Measurements from ENCODE around the gene PCDH9.

The PCDH9 gene

DNA sequence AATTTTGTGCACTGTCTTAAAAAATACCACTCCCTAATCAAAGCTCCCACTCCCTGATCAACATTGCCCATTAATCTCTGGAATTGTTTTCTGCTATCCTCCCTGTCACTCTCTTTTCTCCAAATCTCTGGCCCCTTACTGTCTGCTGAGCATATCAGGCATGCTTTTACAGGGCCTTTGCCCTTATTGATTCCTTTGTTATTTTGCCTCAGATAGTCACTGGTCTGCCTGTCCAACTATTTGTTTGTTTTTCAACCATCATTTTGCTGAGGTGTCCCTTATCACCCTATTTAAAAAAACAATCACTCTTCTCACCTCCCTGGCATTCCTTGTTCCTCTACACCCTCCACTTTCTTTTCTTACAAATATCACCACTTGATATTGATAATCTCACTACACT is 153.0 kb downstream of the PCDH9 start:
- DNase-seq = no peak

DNA sequence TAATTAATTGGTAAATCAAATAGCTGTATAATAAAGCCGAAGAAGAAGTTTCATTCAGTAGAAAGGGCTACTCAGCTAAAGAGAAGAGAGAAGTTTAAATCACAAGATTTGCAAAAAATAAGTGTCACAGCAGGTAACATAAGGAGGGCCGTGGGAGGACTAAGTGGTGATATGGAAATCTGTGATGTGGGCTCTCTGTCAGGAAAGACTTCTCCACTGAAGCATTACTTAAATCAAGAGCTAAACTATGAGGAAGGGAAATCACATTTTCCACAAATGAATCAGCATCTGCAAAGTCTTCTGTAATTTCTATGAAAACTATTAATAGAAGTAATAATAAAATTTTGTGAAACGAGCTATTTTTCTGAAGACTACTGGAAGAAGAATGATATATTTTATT is 153.8 kb downstream of the PCDH9 start:
- no peak for DNase-seq

DNA sequence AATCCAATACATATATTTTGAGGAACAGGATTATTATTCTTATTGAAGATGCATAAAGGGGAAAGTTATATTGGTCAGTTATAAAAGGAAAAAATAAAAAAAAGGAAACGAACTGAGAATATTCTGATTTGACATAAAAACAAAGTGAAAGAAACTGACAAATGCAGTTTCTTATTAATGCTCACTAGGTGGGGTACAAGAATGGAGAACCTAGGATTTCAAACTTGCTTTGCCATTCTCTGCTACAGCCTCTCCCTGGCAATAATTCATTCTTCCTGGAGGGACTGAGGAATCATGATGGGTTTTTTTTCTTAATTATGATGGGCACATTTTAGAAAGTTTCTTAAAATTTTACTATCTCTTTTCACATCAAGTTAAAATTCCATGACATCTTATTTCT is 154.9 kb downstream of the PCDH9 start:
- no peak for DNase-seq

DNA sequence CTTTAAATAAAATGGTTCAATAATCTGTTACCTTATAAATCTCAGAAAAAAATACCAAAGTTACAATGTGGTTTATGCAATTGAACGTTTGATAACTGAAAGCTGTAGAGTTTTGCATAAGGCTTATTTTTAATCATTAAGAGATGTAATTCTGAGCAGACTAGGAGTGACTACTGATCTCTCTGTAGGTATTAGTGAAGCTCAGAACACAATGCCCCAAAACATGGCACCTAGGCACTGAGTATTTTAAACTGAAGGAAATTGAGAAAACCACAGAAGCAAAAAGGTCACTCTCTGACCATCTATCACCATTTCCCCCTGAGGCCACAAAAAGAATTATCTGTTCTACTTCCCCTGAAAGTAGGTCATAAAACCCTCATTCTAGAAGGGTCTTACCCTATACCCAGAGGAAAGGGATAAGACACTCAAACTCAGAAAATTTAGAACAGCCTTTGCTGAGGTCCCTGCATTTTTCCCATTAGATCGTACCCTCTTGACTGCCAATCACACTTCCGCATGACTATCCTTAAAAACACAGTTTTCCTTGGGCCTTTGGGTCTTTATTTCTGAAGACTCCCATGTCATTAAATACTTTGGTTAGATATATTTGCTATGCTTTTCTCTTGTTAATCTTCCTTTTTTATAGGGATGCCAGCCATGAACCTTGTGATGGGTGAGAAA is 158.1 kb downstream of the PCDH9 start:
- no peak for DNase-seq

DNA sequence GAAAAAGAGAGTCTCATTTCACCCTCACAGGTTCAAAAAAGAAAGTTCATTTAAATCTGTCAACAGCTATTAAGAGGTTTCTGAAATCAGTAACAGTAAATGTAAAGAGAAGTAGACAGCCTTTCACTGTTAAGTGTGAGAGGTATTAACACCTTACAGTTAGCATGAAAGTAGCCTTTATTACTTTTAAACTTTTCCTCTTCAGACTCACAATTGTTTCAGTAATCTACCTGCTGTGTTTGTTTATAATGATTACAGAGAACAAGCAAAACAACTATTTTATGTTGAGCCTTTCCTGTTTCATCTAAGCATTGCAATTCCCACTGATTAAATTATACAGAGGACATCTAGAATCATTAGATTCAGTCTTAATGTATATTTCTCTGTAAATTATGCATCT is 159.8 kb downstream of the PCDH9 start:
- DNase-seq = no peak

DNA sequence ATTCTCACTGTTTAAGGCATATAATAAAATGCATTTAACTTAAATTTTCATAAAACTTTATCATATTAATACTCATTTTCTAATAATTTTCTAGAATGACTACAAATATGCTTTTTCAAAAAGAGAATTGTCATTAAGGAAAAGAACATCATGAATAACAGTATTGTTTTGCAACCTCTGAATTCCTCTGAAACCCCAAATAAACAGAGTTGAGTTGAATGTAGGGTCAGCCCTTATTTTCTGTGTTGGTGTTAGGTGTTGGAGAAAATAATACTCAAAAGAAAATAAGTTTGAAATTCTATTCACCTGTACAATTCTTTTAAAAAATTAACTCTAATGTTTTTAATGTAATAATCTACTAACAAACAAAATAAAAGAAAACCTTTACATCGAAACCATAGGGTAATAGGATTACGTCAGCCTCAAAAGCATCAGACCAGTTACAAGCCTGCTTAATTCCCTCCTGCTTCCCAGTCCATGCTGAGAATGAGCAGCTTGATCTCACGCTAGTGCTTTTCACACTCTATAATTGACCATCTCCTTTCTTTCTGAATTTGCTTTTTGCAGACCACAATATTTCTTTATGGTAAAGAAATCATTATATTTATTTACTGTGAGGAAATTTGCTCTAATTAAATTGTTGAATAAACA is 160.9 kb downstream of the PCDH9 start:
- DNase-seq = no peak

DNA sequence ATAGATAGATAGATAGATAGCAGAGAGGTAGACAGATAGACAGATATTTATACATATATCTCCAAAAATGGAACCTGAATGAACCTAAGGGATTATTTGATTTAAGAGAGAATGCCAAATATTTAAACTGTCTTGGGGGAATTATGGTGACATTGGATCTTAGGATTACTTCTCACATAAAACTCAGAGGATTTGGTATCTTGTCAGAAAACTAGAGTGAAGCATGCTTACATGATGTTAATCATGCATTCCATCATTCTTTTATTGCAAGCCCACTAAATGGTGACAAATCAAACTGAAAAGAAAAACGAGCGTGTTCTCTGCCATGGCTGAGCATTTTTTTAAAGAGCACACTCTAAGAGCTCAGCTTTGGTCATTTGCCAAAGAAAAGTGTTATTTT is 165.2 kb downstream of the PCDH9 start:
- DNase-seq = no peak

DNA sequence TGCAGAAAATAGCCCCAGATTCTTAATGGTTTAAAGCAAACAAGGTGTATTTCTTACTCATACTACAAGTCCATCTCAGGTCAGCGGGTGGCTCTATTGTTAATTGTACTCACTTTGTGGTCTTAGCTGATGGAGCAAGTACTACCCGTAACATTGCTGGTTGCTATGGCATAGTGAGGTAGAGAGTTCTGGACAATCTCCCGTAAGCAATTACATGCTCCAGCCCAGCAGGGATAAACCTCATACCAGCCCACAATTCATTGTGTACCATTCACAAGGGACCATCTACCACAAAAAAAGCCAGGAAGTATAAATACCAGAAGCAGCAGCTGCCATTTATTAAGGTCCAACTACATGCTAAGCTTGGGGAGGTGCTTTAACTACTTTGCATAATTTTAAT is 167.1 kb downstream of the PCDH9 start:
- DNase-seq = no peak

DNA sequence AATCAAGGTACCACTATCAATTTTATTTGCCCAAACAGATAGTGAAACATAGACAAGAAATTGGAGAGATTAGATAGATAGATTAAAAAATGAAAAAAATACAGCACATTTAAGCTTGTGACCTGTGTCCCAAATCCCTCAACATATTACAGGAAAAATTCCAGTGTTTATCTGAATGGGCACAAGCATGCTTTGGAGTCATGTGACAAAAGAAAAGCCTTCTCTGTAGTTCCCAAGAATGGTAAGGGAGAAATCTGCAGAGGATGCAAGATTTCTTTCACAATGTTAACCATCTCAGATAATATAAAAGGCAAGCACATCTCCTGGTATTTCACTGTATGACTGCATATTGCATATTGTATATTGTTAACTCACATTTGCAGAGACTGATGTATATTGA is 168.0 kb downstream of the PCDH9 start:
- no peak for DNase-seq

DNA sequence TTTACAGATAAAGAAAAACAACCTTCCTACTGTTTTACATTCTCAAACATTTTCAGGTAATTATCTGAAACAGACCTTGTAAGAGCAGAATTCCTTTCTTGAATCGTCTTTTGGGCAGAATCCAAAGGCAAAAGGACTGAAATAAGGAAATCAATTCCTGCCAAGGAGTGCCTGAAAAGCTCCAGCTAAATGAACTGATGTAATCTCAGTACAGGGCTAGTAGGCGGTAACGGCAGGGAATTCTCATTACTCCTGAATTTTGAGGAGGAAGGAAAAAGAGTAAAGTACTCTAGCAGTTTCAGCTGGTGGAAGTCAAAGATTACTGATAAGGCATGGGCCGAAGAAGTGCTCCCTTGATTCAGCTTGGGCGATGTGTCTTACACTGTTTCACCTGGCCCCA is 168.4 kb downstream of the PCDH9 start:
- DNase-seq = no peak

DNA sequence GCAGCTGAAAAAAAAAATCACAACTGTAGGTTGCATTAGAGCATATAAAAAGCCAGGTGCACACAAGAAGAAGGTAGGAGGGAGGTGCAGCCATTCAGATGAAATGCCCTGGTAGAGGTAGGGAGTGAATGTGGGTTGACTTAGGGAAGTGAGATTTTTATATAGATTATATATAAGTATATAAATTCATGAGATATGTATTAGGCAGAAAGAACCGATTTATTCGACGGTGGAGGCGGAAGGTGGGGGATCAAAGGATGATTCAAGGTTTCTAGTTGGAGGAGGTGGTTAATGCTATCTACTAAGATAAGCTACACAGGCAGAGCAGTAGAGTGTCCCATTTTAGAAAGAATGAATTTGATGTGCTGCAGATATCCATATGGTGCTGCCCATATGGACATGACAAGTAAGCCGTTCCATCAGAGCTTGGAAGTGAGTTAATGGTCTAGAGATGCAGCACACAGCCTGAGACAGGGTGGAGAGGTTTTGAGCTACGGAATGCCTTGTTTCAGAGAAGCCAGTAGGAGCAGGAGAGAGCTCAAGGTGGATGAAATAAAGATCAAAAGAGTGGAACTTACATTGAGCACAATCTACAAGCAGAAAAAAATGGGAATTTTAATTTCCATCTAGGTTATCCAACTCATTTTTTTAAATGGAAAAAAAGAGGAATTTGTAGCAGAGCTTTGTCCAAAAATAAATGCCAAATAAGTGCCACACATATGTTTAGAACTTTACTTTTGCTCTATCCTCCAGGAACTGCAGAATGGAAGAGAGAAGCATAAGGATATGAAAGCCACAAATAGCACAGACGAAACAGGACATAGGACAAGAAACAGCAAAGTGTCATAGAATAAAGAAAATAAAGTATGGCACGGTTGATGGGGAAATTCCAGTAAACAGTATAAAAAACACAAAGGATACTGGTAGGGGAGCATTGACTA is 177.3 kb downstream of the PCDH9 start:
- DNase-seq = no peak

DNA sequence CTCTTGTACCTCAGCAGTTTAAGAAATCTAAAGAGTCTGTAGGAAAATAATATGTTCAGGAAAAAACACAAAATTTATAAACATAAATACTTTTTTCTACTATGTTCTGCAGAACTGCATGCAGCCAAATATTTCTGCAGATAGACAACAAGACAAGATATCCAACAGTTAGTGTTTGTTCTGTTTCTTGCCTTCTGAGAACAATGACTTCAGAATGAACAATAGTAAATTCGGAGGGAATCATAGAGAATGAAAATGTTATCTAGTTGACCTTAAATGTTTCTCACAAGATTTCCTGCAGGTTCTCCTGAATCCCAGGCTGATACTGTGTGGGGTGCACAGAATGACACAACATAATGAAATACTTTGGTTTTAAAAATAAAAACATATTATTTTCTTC is 180.4 kb downstream of the PCDH9 start:
- no peak for DNase-seq

DNA sequence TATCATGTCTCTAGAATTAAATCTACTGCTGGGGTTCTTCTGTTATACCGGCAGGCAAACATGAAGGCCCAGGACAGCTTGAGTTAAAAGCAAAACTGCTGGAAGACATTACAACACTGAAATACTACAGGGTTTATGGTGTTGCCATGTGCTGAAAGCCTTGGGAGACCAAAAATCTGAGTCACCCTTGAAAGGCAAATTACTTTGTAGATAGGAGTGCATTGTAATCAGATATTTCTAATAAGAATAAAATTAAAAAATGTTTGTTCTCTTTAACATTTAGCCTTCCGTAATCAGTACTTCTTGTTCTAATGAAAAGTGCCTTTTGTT is 181.3 kb downstream of the PCDH9 start:
- DNase-seq = no peak

DNA sequence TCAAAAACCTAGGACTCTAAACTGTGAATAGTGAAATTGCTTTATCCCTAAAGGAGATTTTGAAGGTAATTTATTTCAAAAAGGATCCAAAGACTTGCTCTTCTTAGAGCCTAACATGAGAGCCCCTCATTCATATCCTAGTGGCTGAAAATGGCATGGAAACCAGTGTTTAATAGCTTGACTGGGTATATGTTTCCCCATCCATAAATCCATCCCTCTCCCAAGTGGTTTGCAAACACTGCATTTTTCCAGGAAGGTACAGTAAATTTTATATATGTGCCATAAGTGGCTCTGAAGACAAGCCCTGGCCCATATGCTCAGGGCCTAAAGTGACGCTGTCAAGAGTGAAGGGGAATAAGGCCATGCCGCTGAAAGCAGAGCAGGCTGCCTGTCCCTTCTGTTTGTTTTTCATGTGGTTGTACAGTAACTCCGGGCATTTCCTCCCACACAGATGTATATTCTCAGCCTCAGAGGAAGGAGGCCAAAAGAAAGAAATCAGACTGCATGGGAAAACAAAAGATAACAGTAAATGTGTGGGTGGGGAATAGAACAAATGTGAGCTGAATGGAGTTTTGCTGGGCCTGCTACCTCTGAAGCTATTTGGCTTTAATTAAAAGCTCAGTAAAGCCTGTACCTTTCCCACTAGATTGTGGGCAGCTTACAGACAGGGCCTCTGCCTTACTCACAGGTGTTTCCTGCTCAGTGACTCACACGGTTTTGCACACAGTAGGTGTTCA is 181.9 kb downstream of the PCDH9 start:
- DNase-seq = peak; percentile 0

DNA sequence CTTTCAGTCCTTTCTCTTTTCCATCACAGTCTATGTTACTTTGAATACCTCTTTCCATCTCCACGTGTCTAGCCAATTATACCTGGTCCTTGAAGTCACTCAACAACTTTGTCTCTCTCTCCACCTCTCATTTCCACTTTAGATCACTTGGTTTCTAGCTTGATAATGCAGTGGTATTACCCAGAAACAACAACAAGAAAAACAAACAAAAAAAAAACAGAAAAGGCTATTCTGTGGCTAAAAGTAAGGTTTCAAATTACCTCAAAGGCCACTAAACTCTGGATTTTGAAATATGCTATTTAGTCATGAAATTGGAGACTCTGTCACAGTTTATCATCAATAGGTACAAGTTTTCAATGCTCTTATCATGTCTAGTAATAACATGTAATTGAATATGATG is 184.8 kb downstream of the PCDH9 start:
- no peak for DNase-seq

DNA sequence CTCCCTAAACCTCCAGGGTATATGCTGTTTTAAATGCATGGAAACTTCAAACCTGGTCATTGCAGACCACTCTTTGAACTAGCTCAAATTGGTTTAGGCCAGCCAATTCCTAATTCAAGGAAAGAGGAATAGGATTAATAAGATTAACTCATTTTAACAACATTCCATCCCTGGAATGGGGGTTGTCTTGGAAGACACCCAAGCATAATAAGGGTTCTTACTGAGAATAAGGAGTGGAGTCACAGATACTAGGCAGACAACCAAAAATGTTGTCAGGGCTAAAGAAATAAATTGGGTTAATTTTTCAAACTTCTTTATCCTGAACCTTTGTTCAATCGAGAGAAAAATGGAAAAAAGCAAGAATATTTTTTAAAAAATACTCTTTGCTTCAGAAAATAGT is 186.2 kb downstream of the PCDH9 start:
- DNase-seq = no peak

DNA sequence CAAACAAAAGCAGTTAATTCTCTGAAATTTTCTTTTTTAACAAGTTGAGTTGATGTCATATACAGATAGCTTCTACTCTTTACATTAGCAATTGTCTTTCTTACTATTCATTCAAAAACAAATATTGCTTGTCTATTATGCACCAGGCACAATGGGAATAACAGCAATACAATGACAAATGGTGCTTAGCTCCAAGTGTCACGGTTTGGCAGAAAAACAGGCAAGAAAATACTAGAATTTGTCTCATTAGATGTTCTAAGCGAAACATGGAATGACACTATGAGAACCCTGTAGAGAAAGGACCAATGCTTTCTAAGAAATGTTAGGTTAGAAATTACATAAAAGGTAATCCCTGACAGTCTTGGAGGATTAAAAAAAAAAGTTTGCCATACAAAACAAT is 187.6 kb downstream of the PCDH9 start:
- DNase-seq = no peak

DNA sequence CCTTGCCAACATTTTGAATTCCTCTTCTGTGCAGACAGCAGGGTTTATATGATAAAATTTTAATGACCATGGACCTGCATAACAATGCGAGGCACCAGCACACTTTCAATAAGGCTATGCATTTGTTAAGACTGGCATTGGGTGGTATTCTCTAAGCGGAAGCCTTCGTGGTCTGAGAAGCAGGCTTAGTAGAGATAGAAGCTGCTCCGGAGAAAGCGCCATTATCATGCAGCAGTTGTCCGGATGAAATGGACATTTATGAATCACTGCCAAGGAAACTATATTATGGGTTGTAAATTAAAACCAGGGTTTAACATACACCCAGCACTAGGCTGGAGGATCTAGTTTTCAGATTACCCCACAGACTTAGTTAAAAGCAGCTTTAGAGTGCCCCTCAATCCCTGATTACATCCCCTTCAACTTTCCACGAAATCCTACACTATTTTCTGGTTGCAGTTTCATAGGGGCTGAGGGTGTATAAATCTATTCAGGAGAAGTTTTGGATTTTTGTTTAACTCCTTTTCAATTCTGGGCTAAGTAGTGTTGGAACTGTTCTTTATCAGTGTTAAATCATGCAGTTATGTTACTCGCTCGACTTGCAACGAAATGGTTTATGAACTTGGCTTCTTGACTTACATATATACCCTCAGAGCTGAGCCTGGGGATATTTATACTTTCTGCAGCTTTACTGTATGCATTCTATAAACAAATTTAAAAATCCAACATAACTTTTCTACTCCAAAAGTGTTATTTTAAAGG is 193.3 kb downstream of the PCDH9 start:
- no peak for DNase-seq

DNA sequence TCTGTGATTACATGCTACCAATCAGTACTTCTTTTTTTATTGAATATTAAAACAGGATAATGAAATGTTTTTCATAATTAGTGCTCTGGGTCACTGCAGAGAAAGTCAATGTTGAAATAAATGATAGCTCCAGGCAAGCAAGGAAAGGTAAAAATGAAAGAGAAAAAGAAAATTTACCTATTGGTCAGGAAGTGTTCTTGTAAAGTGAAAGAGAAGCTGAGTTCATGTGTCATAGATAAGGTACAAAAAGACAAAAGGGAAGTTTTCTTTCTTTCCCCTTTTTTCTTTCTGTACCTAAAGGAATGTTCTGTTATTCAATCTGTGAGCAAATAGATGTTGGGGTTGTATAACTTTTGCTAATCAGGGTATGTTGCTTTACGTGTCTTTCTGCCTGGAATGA is 197.0 kb downstream of the PCDH9 start:
- DNase-seq = no peak

DNA sequence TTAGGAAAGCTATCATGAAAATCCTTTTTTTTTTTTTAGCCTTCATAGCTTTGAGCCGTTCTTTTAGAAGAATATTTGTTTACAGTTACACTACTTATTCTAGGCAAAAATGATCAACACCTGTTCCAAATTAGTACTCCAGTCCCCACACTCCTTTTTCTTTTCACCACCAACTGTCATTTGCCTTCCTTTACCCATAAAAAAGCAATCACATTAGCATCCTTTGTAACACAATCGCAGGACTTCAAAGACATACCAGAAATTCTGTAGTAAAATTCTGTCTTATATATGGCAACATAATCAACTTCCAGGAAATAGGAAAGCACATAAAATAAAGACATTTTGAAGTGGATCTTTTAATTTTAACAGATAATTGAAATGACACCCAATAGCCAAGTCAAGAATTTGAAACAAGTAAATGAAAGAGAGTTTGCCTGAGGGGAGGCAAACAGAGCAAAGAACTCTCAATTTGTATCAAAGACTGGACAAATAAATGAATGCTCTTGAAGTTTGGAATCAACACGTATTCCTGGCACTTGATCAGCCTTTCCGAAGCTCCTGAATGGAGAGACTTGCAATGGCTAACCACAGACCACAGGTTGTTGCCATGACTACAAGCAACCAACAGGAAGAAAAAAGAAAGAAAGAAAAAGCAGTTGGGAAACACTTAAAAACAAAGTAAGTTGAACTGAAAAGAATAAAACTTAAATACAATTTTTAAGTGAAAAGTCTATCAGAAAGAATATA is 206.8 kb downstream of the PCDH9 start:
- DNase-seq = no peak

DNA sequence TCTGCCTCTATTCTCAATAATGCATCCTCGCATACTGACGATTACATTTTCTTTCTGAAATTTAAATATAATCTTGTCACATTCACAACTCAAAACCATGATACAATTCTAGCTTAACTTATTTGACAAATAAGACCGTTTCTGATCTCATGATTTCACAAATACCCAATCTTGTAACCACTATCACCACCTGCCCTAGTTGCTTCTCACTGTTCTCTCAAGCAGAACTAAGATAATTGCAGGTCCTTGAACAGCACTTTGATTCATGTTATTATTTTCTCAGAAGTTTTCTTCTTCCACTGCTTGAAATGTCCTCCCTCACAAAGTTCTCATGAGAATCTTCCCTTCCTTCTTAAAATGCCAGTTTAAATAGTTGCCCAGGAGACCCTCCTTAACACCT is 211.4 kb downstream of the PCDH9 start:
- no peak for DNase-seq

DNA sequence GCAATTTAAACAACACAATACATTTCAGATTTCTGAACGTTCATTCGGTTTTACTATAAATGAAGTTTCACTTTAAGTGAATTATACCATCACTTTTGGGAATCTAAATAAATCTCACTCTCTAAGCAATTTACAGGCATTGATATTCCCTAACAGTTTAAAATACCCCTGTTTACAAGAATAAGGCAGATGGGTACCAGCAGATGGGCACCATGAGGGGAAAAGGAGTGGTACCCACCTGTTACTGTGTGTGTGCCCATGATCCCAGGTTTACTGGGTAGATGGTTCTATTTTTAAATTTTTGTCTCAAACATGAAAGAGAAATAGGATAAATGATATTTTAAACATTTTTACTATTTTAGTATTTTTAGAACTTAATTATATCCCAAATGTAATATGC is 212.9 kb downstream of the PCDH9 start:
- no peak for DNase-seq

Measured in activated CD4-positive, alpha-beta T cell treated with anti-CD3 and anti-CD28 coated beads, Interleukin-2, Interleukin-6, amounts not matched to agents 100 ng/mL and 50 ng/mL, durations not matched to agents 16 hours and 8 hours (primary cell).